PFSK-1 (cell line): ENCODE results near the gene ELAPOR1.

Experiments used
- FOXP2 ChIP-seq: optimal IDR thresholded peaks from 2 replicates; pipeline ENCODE3; 2011; ENCODE audit warnings: borderline replicate concordance, control low read depth, inconsistent platforms; ENCODE audit not compliant: insufficient read depth; ENCODE audit errors: extremely low read length, extremely low read depth
- POLR2AphosphoS5 ChIP-seq: IDR thresholded peaks from 2 replicates; pipeline ENCODE4 v1.6.1; 2012; ENCODE audit warnings: low read depth, mild to moderate bottlenecking, control low read depth, low read length, moderate library complexity
- SIN3A ChIP-seq: IDR thresholded peaks from 2 replicates; pipeline ENCODE4 v1.6.1; 2012; ENCODE audit warnings: mild to moderate bottlenecking, low read length, moderate library complexity, borderline replicate concordance; ENCODE audit not compliant: insufficient read depth
- TAF1 ChIP-seq: IDR thresholded peaks from 2 replicates; pipeline ENCODE4 v1.6.1; 2012; ENCODE audit warnings: low read length, control low read depth, borderline replicate concordance; ENCODE audit not compliant: insufficient read depth
- TF ChIP-seq, protein P1 (sequence below), 2 experiments: IDR thresholded peaks; 2 replicates each; pipeline versions ENCODE4 v1.6.1 to v1.8.0; 2011 to 2012; ENCODE audit warnings: low read depth in 2 of 2, low read length in 2 of 2, control low read depth in 1 of 2, inconsistent platforms in 1 of 2, mild to moderate bottlenecking in 1 of 2, moderate library complexity in 1 of 2; ENCODE audit not compliant: insufficient read depth in 1 of 2

ELAPOR1 gene

DNA sequence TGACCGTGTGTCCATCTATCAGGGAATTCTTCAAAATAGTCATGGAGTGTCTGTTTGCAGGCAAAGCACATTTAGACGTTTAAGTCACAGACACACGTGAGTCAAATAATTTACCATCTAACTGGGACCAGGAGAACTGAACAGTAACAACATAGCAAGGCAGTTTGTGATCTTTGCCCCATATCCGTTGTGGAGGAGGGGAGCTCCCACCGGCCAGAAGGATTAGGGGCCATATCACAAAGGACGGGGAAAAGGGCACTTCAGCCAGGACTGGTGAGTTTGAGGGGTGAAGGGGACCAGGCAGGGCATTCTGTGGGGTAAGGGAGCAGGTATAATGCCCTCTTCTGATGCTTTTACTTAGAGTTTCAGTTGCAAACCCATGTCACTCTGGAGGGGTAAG lies 22.9 kb downstream of the ELAPOR1 start:
- TF ChIP-seq, protein P1, sequence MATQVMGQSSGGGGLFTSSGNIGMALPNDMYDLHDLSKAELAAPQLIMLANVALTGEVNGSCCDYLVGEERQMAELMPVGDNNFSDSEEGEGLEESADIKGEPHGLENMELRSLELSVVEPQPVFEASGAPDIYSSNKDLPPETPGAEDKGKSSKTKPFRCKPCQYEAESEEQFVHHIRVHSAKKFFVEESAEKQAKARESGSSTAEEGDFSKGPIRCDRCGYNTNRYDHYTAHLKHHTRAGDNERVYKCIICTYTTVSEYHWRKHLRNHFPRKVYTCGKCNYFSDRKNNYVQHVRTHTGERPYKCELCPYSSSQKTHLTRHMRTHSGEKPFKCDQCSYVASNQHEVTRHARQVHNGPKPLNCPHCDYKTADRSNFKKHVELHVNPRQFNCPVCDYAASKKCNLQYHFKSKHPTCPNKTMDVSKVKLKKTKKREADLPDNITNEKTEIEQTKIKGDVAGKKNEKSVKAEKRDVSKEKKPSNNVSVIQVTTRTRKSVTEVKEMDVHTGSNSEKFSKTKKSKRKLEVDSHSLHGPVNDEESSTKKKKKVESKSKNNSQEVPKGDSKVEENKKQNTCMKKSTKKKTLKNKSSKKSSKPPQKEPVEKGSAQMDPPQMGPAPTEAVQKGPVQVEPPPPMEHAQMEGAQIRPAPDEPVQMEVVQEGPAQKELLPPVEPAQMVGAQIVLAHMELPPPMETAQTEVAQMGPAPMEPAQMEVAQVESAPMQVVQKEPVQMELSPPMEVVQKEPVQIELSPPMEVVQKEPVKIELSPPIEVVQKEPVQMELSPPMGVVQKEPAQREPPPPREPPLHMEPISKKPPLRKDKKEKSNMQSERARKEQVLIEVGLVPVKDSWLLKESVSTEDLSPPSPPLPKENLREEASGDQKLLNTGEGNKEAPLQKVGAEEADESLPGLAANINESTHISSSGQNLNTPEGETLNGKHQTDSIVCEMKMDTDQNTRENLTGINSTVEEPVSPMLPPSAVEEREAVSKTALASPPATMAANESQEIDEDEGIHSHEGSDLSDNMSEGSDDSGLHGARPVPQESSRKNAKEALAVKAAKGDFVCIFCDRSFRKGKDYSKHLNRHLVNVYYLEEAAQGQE (IDR thresholded peaks at IDR 0.05; ENCODE audit: insufficient read depth in 1 of 2, low read depth in 2 of 2, low read length in 2 of 2), result no peak
- no peak for TF ChIP-seq POLR2AphosphoS5
- no peak for TF ChIP-seq SIN3A
- no peak for TF ChIP-seq TAF1
- no peak for TF ChIP-seq FOXP2

DNA sequence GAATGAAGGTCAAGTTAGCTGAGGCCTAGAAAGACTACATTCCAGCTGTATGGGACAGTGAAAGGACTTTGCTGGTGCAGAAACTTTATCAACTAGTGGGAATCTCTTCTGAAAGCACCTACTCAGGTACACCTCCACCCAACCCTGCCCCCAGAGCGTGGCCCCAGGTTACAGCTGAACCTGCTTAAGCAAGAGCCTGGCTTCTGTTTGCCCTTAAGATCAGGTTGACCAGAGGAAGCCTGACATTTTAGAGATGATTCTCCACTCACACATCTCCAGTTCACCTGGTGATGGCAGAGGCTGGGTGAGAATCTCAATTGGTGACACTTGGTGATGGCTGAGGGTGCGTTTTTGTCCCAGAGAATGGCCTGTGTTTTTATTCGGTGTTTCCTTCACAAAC lies 24.0 kb downstream of the ELAPOR1 start:
- no peak for TF ChIP-seq FOXP2
- TF ChIP-seq POLR2AphosphoS5, result no peak
- no peak for TF ChIP-seq SIN3A
- TF ChIP-seq TAF1, result no peak
- TF ChIP-seq, protein P1 (IDR thresholded peaks at IDR 0.05; ENCODE audit: insufficient read depth in 1 of 2, low read depth in 2 of 2, low read length in 2 of 2), result no peak

DNA sequence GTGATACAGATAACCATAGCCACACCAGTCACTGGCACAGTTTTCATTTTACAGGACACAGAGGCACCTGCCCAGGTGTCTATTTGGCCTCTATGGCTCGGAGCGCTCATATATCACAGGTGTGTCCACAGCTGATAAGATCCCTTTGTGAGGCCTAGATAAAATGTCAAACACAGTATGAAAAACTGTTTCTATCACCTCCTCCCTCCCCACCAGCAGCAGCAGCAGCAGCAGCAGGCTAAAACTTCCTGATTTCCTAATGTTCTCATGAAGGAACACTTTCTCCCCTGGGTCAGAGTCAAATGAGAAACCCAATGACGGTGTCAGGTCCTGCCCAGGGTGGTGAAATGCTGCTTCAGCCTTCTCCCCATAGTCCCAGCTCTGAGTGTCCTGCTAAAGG lies 24.4 kb downstream of the ELAPOR1 start:
- TF ChIP-seq FOXP2, result no peak
- TF ChIP-seq, protein P1 (IDR thresholded peaks at IDR 0.05; ENCODE audit: insufficient read depth in 1 of 2, low read depth in 2 of 2, low read length in 2 of 2), result no peak
- TF ChIP-seq POLR2AphosphoS5, result no peak
- no peak for TF ChIP-seq SIN3A
- TF ChIP-seq TAF1, result no peak

DNA sequence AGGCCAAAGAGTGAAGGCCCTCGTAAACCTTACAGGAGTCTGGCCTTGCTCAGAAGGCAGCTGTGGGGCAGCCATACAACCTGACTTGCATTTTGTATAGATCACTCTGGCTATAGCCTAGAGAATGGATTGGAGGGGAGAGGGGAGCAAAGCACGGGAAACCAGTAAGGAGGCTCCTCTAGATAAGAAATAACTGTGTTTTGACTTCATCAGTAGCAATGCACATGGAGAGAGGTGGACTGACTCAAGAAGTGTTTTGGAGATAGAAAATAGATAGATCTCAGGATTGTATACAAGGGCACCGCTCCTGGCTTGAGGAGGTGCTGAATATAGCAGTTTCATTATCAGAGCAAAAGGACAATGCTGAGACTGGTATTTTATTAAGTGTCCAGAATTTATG lies 26.5 kb downstream of the ELAPOR1 start:
- TF ChIP-seq, protein P1 (IDR thresholded peaks at IDR 0.05; ENCODE audit: insufficient read depth in 1 of 2, low read depth in 2 of 2, low read length in 2 of 2), result no peak
- no peak for TF ChIP-seq TAF1
- TF ChIP-seq FOXP2, result no peak
- no peak for TF ChIP-seq POLR2AphosphoS5
- TF ChIP-seq SIN3A, result no peak

DNA sequence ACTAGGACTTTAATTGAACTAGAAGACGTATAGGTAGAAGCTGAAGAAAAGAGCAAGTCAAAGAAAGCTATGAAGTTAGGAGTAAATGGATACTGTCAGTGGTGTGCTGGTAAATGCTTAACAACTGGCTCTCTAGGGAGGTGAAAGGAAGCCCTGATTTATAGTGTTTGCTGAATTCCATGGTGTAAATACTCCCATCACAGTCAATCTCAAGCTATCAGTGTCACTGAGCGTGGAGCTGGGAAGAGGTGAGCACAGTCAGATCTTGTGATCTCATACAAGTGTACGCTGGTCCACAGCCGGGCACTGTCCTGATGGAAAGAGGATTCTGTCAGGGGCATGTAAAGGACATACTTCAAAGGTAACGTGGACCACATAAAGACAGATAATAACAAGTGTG lies 28.3 kb downstream of the ELAPOR1 start:
- TF ChIP-seq TAF1, result no peak
- TF ChIP-seq FOXP2, result no peak
- TF ChIP-seq POLR2AphosphoS5, result no peak
- TF ChIP-seq SIN3A, result no peak
- TF ChIP-seq, protein P1 (IDR thresholded peaks at IDR 0.05; ENCODE audit: insufficient read depth in 1 of 2, low read depth in 2 of 2, low read length in 2 of 2), result no peak
